ENCODE results near the gene AKAP17A. TPM values are rescaled to one million over a fixed set of nuclear protein-coding genes. Genes with fewer than 3 reads are reported as not detected.
"Not testable (repeated sequence)": the region's sequence is repeated elsewhere in the genome, so short reads cannot be mapped to it uniquely, and the experiment has no call there.

Gene AKAP17A
- 28.4 TPM for polyA plus RNA-seq (2013, experiment 1 of 2; ENCODE audit: insufficient read length)
- polyA plus RNA-seq (2013, experiment 2 of 2; ENCODE audit: insufficient read length) = 28.7 TPM

DNA sequence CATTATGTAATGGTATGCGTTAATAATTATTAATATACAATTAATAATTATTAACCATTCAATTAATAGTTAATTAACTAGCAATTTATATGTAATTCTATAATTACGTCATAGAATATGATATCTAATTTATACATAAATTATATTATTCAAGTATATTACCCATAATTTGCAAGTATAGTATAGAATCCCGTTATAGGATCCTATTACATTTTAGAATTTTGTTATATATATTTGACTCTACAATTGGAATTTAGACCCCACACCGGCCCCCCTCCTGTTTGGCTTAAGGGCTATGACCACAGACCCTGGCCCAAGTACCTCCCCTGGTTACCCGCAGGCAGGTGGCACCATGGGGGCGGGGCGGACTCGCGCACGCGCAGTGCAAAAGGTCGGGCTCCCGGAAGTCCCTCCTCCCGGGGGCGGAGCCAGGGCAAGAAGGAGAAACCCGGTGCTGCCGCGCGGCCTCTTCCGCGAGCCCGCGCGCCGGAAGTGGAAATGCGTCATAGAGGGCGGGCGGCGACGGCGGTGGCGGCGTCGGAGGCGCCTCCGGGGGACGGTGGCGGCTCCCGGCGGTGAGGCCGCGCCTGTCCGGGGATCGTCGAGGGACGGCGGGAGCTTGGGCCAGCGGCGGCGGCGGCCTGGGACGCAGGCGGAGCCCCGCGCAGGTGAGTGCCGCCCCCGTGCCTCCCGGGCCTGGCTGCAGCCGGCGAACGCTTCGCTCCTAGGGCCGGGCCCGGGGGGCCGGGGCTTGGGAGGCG, at the start of gene AKAP17A:
AKAP17A (plus strand) TSS at position 503 of the 761 bp plus-strand sequence. CDS start 1,859 bp downstream, outside the sequence.
- DNase-seq = peak; percentile 95

- DNase-seq = no peak
Observed at GRCh38 chrX:1542994-1543725, 48.2 kb upstream of the AKAP17A start.

- no peak for DNase-seq
Observed at GRCh38 chrX:1545776-1546408, 45.5 kb upstream of the AKAP17A start.

DNA sequence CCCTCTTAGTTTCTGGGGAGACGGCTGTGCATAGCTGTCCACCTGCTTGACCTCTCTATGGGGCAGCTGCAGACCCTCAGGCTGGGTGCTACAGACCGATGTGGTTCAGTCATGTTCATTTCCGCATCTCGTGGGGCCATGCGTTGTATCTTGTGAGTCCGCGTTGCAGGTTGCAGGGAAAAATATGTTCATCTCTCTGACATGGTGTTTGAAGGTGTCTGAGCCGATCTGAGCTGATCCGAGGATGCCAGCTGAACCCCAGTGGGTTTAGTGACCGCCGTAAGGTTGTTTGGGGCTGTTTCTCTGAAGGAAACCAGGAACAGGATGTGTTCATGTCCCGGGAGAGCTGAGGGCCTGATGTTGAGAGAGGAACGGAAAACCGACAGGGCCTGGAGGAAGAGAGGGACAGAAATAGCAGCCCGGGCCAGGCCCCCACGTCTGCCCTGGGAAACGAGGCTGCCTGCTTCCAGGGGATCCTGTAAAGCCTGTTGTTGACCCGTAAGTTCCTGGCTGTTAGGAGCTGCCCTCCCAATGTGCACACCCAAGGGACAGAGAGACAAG, 44.6 kb upstream of the AKAP17A start:
- no peak for DNase-seq

GRCh38 chrX:1551959-1552546, 39.4 kb upstream of the AKAP17A start:
- no peak for DNase-seq

- DNase-seq = no peak
Observed at GRCh38 chrX:1554469-1555210, 36.8 kb upstream of the AKAP17A start.

DNA sequence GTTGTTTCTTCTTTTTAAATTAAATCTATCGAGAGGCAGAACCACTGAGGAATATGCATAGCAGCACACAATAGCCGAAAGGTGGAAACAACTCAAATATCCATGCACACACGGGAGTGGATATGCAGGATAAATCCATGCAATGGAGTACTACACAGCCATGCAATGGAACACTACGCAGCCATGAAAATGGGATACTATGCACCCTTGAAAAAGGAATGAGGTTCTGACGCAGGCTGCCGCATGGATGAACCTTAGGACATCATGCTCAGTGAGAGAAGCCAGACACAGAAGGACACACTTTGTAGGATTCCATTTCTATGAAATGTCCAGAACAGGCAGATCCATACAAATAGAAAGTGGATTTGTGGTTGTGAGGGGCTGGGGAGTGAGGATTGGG, 36.0 kb upstream of the AKAP17A start:
- no peak for DNase-seq

- DNase-seq = not testable (repeated sequence)
Observed at GRCh38 chrX:1557442-1557841, 34.0 kb upstream of the AKAP17A start.

DNA sequence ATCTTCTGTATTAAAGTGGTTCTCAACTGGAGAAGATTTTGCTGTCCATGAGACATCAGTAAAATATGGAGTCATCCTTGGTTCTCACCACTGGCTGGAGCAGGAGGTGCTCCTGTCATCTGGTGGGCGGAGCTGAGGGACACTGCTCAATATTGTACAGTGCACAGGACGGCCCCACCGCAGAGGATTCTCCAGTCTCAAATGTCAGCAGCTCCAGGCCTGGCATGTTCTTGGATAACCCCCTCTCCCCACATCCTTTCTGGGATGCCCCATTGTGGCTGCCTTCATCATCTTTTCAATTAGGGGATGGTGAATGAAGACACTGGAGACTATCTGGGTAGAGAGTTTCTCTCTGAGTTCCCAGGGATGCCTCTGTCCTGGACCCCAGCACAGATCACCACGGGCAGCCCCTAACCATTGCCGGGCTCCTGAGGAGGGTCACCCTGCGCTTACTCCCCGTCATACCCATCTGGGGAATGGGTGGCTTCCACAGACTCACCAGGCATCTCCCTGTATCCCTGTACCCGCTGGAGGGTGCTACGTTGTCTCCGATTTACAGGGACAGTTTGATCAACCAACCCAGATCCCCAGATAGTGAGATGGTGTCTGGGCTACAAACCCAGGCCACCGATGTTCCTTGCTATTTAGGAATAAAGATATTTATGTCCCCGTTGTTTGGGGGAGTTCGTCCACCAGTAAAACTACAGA, 32.5 kb upstream of the AKAP17A start:
- DNase-seq = no peak

GRCh38 chrX:1561164-1561563, 30.2 kb upstream of the AKAP17A start:
- DNase-seq = no peak

- DNase-seq = not testable (repeated sequence)
Observed at GRCh38 chrX:1564077-1564476, 27.3 kb upstream of the AKAP17A start.

DNA sequence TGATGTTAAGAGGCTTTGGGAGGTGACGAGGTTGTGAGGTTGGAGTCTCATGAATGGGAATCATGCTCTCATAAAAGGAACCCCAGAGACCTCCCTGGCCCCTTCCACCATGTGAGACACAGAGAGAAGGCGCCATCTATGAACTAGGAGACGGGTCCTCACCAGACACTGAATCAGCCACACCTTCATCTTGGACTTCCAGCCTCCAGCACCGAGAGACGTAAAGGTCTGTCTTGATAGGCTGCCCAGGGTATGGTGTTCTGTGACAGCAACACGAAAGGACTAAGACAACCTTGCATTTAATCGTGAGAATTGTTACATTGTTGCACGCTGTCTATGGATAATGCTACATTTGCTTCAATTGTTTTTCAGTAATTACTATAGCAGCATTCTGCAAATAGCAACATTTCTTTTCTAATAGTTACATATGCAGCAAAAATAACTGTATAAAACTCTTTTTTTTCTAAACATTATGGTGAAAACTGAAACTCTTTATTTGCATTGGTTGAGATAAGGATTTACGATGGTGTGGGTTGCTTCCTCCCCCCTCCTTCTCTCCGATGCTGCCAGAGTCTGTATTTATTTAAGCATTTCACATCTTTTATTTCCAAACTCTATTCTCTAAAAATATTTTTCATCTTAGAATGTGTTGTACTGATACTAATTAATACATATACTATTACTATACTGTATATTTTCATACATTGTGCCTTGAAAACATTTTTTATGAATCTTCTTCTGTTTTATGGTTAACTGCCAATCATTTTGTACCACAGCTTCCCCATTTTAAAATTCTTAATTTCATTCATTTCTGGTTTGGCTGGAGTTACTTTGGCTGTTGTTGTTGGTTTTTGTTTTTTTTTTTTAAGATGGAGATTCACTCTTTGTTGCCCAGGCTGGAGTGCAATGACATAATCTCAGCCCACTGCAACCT, 26.4 kb upstream of the AKAP17A start:
- no peak for DNase-seq

- not testable (repeated sequence) for DNase-seq
Observed at GRCh38 chrX:1574181-1574580, 17.2 kb upstream of the AKAP17A start.

GRCh38 chrX:1576201-1576992, 15.0 kb upstream of the AKAP17A start:
- DNase-seq = no peak

DNA sequence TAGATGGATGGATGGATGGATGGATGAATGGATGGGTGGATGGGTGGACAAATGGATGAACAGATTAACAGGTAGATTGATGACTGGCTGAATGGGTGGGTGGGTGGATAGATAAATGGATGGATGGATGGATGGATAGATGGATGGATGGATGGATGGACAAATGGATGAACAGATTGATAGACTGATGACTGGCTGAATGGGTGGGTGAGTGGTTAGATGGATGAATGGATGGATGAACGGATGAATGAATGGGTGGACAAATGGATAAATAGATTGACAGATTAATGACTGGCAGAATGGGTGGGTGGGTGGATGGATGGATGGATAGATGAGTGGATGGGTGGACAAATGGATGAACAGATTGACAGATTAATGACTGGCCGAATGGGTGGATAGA, 13.6 kb upstream of the AKAP17A start:
- DNase-seq = no peak

DNA sequence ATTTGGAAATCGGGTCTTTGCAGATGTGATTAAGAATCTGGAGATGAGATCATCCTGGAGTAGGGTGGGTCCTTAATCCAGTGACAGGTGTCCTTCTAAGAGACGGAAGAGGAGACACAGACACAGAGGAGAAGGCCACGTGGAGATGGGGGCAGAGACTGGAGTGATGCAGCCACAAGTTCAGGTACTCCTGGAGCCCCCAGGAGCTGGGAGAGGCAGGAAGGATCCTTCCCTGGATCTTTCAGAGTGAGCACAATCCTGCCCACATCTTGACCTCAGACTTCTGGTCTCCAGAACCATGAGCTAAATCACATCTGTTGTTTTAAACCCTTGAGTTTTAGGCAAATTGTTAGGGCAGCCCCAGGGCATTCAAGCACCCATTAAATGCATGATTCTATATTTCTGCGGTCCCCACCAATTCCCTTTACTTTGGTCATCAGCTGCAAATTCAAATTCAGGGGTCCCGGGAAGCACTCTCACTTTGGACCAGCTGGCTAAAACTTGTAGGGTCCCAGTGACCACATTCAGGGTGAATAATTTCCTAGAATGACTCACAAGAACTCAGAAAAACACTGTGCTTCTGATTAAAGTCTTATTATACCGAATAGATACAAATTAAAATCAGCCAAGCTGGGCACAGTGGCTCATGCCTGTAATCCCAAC, 12.8 kb upstream of the AKAP17A start:
- no peak for DNase-seq

DNA sequence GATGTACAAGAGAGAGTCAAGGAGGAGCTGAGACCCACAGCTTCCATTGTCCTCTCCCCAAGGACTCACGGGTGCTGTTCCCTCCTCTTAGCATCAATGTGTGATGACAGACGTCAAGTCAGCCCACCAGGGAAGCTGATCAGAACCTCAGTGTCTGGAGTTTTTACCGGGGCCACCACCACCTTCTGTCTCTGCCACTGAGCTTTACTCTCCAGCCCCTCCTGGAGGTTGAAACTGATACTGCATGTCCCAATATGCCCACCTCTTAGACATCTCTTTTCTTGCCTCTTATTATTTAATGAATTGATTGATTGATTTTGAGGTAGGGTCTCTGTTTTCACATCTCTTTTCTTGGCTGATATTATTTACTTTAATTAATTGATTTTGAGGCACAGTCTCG, 10.3 kb upstream of the AKAP17A start:
- DNase-seq = no peak

GRCh38 chrX:1582686-1583437, 8.5 kb upstream of the AKAP17A start:
- DNase-seq = no peak
